Hematopoietic multipotent progenitor cell treated with erythropoietin and hydrocortisone succinate and interleukin-3 and kit ligand, for 17 days (in vitro differentiated cells): Measurements from ENCODE around the gene COL8A1.
"Not testable (repeated sequence)": the region's sequence is repeated elsewhere in the genome, so short reads cannot be mapped to it uniquely, and the experiment has no call there.

ENCODE experiments used
- DNase-seq: peaks from one replicate; pipeline ENCODE4 v3.0.0-alpha.2; 2015; ENCODE audit warnings: low spot score

COL8A1 gene

GRCh38 chr3:99805160-99805559 lies 166.8 kb downstream of the COL8A1 start:
- DNase-seq: no peak

- peak; percentile 60 for DNase-seq
Observed at GRCh38 chr3:99808163-99808794, 169.9 kb downstream of the COL8A1 start.

GRCh38 chr3:99809565-99809964 lies 171.2 kb downstream of the COL8A1 start:
- no peak for DNase-seq

GRCh38 chr3:99810403-99810802 lies 172.0 kb downstream of the COL8A1 start:
- no peak for DNase-seq

GRCh38 chr3:99817047-99817436 lies 178.6 kb downstream of the COL8A1 start:
- DNase-seq: no peak

GRCh38 chr3:99817437-99818240 lies 179.2 kb downstream of the COL8A1 start, which contains the start of gene CMSS1:
CMSS1 (plus strand) TSS chr3:99817862.
- peak; percentile 89 for DNase-seq

- DNase-seq: no peak
Observed at GRCh38 chr3:99818818-99819217, 180.4 kb downstream of the COL8A1 start.

- no peak for DNase-seq
Observed at GRCh38 chr3:99823723-99824711, 185.6 kb downstream of the COL8A1 start.

- peak; percentile 36 for DNase-seq
Observed at GRCh38 chr3:99825004-99825640, 186.7 kb downstream of the COL8A1 start.

- DNase-seq: no peak
Observed at GRCh38 chr3:99829844-99830243, 191.4 kb downstream of the COL8A1 start.

- DNase-seq: no peak
Observed at GRCh38 chr3:99833617-99834205, 195.3 kb downstream of the COL8A1 start.

GRCh38 chr3:99834211-99834957 lies 196.0 kb downstream of the COL8A1 start:
- no peak for DNase-seq

GRCh38 chr3:99836681-99837080 lies 198.3 kb downstream of the COL8A1 start:
- DNase-seq: no peak

GRCh38 chr3:99837715-99838114 lies 199.3 kb downstream of the COL8A1 start:
- no peak for DNase-seq

- no peak for DNase-seq
Observed at GRCh38 chr3:99838755-99839154, 200.4 kb downstream of the COL8A1 start.

- no peak for DNase-seq
Observed at GRCh38 chr3:99839613-99840012, 201.2 kb downstream of the COL8A1 start.

- DNase-seq: not testable (repeated sequence)
Observed at GRCh38 chr3:99841949-99842348, 203.6 kb downstream of the COL8A1 start.

- no peak for DNase-seq
Observed at GRCh38 chr3:99842826-99843589, 204.6 kb downstream of the COL8A1 start.

- DNase-seq: no peak
Observed at GRCh38 chr3:99843590-99844258, 205.3 kb downstream of the COL8A1 start.
